ENCODE results near the gene TCN1.

Gene TCN1

GRCh38 chr11:59833602-59834001 is 32.7 kb downstream of the TCN1 start:
- TF ChIP-seq REST (IDR thresholded peaks at IDR 0.05; ENCODE audit: insufficient read depth in 1 of 2, low read depth in 2 of 2, low read length in 2 of 2) (no peak), TAF1 (IDR thresholded peaks at IDR 0.05; ENCODE audit: borderline replicate concordance, insufficient read depth, low read length) (no peak), POLR2AphosphoS5 (IDR thresholded peaks at IDR 0.05; ENCODE audit: low read depth, low read length) (no peak), FOXP2 (optimal IDR thresholded peaks at IDR 0.05; ENCODE audit: borderline replicate concordance, extremely low read depth, extremely low read length, insufficient read depth) (no peak), SIN3A (IDR thresholded peaks at IDR 0.05; ENCODE audit: borderline replicate concordance, insufficient read depth, low read length) (no peak)

- TF ChIP-seq REST (IDR thresholded peaks at IDR 0.05; ENCODE audit: insufficient read depth in 1 of 2, low read depth in 2 of 2, low read length in 2 of 2) (no peak), TAF1 (IDR thresholded peaks at IDR 0.05; ENCODE audit: borderline replicate concordance, insufficient read depth, low read length) (no peak), FOXP2 (optimal IDR thresholded peaks at IDR 0.05; ENCODE audit: borderline replicate concordance, extremely low read depth, extremely low read length, insufficient read depth) (no peak), POLR2AphosphoS5 (IDR thresholded peaks at IDR 0.05; ENCODE audit: low read depth, low read length) (no peak), SIN3A (IDR thresholded peaks at IDR 0.05; ENCODE audit: borderline replicate concordance, insufficient read depth, low read length) (no peak)
These were observed 36.9 kb downstream of the TCN1 start for GRCh38 chr11:59829358-59829757.

GRCh38 chr11:59822989-59823566 is 43.2 kb downstream of the TCN1 start:
- TF ChIP-seq FOXP2 (optimal IDR thresholded peaks at IDR 0.05; ENCODE audit: borderline replicate concordance, extremely low read depth, extremely low read length, insufficient read depth) = no peak

- no peak for TF ChIP-seq POLR2AphosphoS5 (IDR thresholded peaks at IDR 0.05; ENCODE audit: low read depth, low read length)
These were observed 47.7 kb downstream of the TCN1 start for GRCh38 chr11:59818572-59818971.

GRCh38 chr11:59815754-59816153 is 50.5 kb downstream of the TCN1 start:
- TF ChIP-seq FOXP2 (optimal IDR thresholded peaks at IDR 0.05; ENCODE audit: borderline replicate concordance, extremely low read depth, extremely low read length, insufficient read depth) (no peak), POLR2AphosphoS5 (IDR thresholded peaks at IDR 0.05; ENCODE audit: low read depth, low read length) (no peak), SIN3A (IDR thresholded peaks at IDR 0.05; ENCODE audit: borderline replicate concordance, insufficient read depth, low read length) (no peak)

- TF ChIP-seq REST (IDR thresholded peaks at IDR 0.05; ENCODE audit: insufficient read depth in 1 of 2, low read depth in 2 of 2, low read length in 2 of 2) (no peak), SIN3A (IDR thresholded peaks at IDR 0.05; ENCODE audit: borderline replicate concordance, insufficient read depth, low read length) (no peak), TAF1 (IDR thresholded peaks at IDR 0.05; ENCODE audit: borderline replicate concordance, insufficient read depth, low read length) (no peak), POLR2AphosphoS5 (IDR thresholded peaks at IDR 0.05; ENCODE audit: low read depth, low read length) (no peak), FOXP2 (optimal IDR thresholded peaks at IDR 0.05; ENCODE audit: borderline replicate concordance, extremely low read depth, extremely low read length, insufficient read depth) (no peak)
These were observed 52.3 kb downstream of the TCN1 start for GRCh38 chr11:59814021-59814420.

- TF ChIP-seq FOXP2 (optimal IDR thresholded peaks at IDR 0.05; ENCODE audit: borderline replicate concordance, extremely low read depth, extremely low read length, insufficient read depth) = no peak
- TF ChIP-seq SIN3A (IDR thresholded peaks at IDR 0.05; ENCODE audit: borderline replicate concordance, insufficient read depth, low read length) = no peak
- TF ChIP-seq TAF1 (IDR thresholded peaks at IDR 0.05; ENCODE audit: borderline replicate concordance, insufficient read depth, low read length) = no peak
- no peak for TF ChIP-seq REST (IDR thresholded peaks at IDR 0.05; ENCODE audit: insufficient read depth in 1 of 2, low read depth in 2 of 2, low read length in 2 of 2)
- no peak for TF ChIP-seq POLR2AphosphoS5 (IDR thresholded peaks at IDR 0.05; ENCODE audit: low read depth, low read length)
These were observed 52.9 kb downstream of the TCN1 start for GRCh38 chr11:59813364-59813763.
